IPS-NIHi11 (cell line): Measurements from ENCODE around the gene RNF123.

Experiments used
- DNase-seq: peaks from one replicate; pipeline ENCODE4 v3.0.0; 2012; ENCODE audit warnings: mixed read lengths, low spot score

RNF123 gene

GRCh38 chr3:49750056-49750455, 60.7 kb downstream of the RNF123 start:
- DNase-seq: no peak

- no peak for DNase-seq
Measured at GRCh38 chr3:49751501-49751900, 62.1 kb downstream of the RNF123 start.

GRCh38 chr3:49754536-49754935, 65.2 kb downstream of the RNF123 start:
- no peak for DNase-seq

GRCh38 chr3:49756036-49756435, 66.7 kb downstream of the RNF123 start:
- no peak for DNase-seq

- no peak for DNase-seq
Measured at GRCh38 chr3:49757197-49757596, 67.8 kb downstream of the RNF123 start.

GRCh38 chr3:49759226-49759625, 69.9 kb downstream of the RNF123 start:
- no peak for DNase-seq

GRCh38 chr3:49761661-49762060, 72.3 kb downstream of the RNF123 start:
- no peak for DNase-seq

- no peak for DNase-seq
Measured at GRCh38 chr3:49763981-49764380, 74.6 kb downstream of the RNF123 start.

GRCh38 chr3:49769286-49769915, 80.0 kb downstream of the RNF123 start:
- DNase-seq: no peak

- no peak for DNase-seq
Measured at GRCh38 chr3:49769926-49770325, 80.6 kb downstream of the RNF123 start.
